Adrenal gland (tissue), 5 donors: ENCODE results near the gene DNM2.

Experiments
- CTCF ChIP-seq, 6 experiments: fragments of 450-650 bp in 4 of 6; fragments of 200-600 bp in 2 of 6; sonication (generic) in 1 of 6; IDR thresholded peaks; 1 replicate in 5 of 6; 2 replicates in 1 of 6; pipeline versions ENCODE4 v1.5.1 to v1.8.0; 2016 to 2021; ENCODE audit warnings: antibody characterized with exemption in 6 of 6, mild to moderate bottlenecking in 2 of 6, moderate library complexity in 1 of 6
- POLR2A ChIP-seq, 2 donors: fragments of 450-650 bp; IDR thresholded peaks; one replicate each; pipeline ENCODE4 v1.6.1; 2017; ENCODE audit warnings: antibody characterized with exemption in 2 of 2, mild to moderate bottlenecking in 2 of 2, moderate library complexity in 1 of 2
- donor health status: DM: no; HTN: no; CAD: no.

- no peak for TF ChIP-seq CTCF (IDR thresholded peaks at IDR 0.05)
- no peak for TF ChIP-seq POLR2A (IDR thresholded peaks at IDR 0.05)
These were observed 22.2 kb upstream of the DNM2 start for GRCh38 chr19:10695401-10696398.
